ENCODE measurements around the gene ACTL9. TPM values are rescaled to one million over a fixed set of nuclear protein-coding genes. Genes with fewer than 3 reads are reported as not detected.

ACTL9 gene
- total and polyA plus RNA-seq, 2 of the 13 experiments (the other 11 are each of a cell fraction or from before 2014, with no cell fraction given), result not detected

- no peak for TF ChIP-seq USF2 (IDR thresholded peaks at IDR 0.05; ENCODE audit: low read depth, low read length)
- TF ChIP-seq USF2 (CRISPR knock-in tag; IDR thresholded peaks at IDR 0.05; ENCODE audit: borderline replicate concordance), result no peak
- no peak for TF ChIP-seq MLXIP (CRISPR knock-in tag; IDR thresholded peaks at IDR 0.05; ENCODE audit: borderline replicate concordance)
- TF ChIP-seq IKZF5 (CRISPR knock-in tag; IDR thresholded peaks at IDR 0.05), result no peak
- no peak for TF ChIP-seq ZNF569 (CRISPR knock-in tag; IDR thresholded peaks at IDR 0.05; ENCODE audit: borderline replicate concordance)
- peak; percentile 80 for TF ChIP-seq CTCF (CRISPR knock-in tag; IDR thresholded peaks at IDR 0.05)
- no peak for TF ChIP-seq TFAP4 (IDR thresholded peaks at IDR 0.05; ENCODE audit: borderline replicate concordance, low read depth)
- TF ChIP-seq ZEB1 (IDR thresholded peaks at IDR 0.05; ENCODE audit: insufficient replicate concordance, low read depth), result no peak
- no peak for TF ChIP-seq ZNF709 (CRISPR knock-in tag; IDR thresholded peaks at IDR 0.05)
- TF ChIP-seq SMARCE1 (IDR thresholded peaks at IDR 0.05; ENCODE audit: borderline replicate concordance), result no peak
- no peak for TF ChIP-seq ZNF790 (CRISPR knock-in tag; IDR thresholded peaks at IDR 0.05; ENCODE audit: borderline replicate concordance)
- 0 out of 2 replicates have a peak, but pooled peaks have one; percentile 22 for TF ChIP-seq ZNF687 (CRISPR knock-in tag; IDR thresholded peaks at IDR 0.05)
- no peak for TF ChIP-seq YY1 (IDR thresholded peaks at IDR 0.05; ENCODE audit: insufficient read depth, insufficient replicate concordance, low read depth, low read length)
- no peak for TF ChIP-seq SAFB2 (CRISPR knock-in tag; IDR thresholded peaks at IDR 0.05; ENCODE audit: borderline replicate concordance, low read depth)
These were observed 43.8 kb downstream of the ACTL9 start (continued) for GRCh38 chr19:8654591-8655339.

Measured in HepG2 (cell line).